Heart left ventricle (tissue), 13 donors: ENCODE results near the gene TMEM266.

ENCODE experiments used
- CTCF ChIP-seq, 12 donors: fragments of 200-600 bp; sonication (generic) in 4 of 12; IDR thresholded peaks; one replicate each; pipeline versions ENCODE4 v1.5.0 to v1.8.0; 2018 to 2022; ENCODE audit warnings: antibody characterized with exemption in 12 of 12, mild to moderate bottlenecking in 5 of 12
- POLR2A ChIP-seq, 2 donors: fragments of 450-650 bp; IDR thresholded peaks; one replicate each; pipeline ENCODE4 v1.6.1; 2017; ENCODE audit warnings: antibody characterized with exemption in 2 of 2, mild to moderate bottlenecking in 2 of 2, moderate library complexity in 2 of 2
- donor health status: ischemic (EF 13 %, LVEDD 7.1; RV severe dilation, severe dysfunction).
- donor health status: DM: no; HTN: yes; CAD: no.
- donor health status: DM: no; HTN: no; CAD: no.
- donor health status: ischemic (EF 25% LVEDD 6.9; RV normal size, moderate dysfunction).
- donor health status: ischemic (EF 25% LVEDD 5.7; RV mildly dilated, moderate dysfunction).
- donor health status: ischemic (EF 35%, LVEDD 5.7; RV mildly dilated, moderate dysfunction).
- donor health status: nonischemic (EF 11% LVEDD 7.7; RV severe dilation, severe dysfunction).
- donor health status: DM: yes; HTN: yes; CAD: no.
- donor health status: PGD.
- donor health status: ischemic (EF 29% LVEDD 5.4; RV normal size, mild dysfunction).
- donor health status: nonischemic (EF 23%, LVEDD 6.1; RV moderate dilation, normal function).

GRCh38 chr15:76217882-76218217 lies 158.1 kb downstream of the TMEM266 start:
- TF ChIP-seq CTCF (IDR thresholded peaks at IDR 0.05): no peak
- no peak for TF ChIP-seq POLR2A (IDR thresholded peaks at IDR 0.05)
